Astrocyte (in vitro differentiated cells and primary cell): ENCODE results near the gene ZNF525. TPM values are rescaled to one million over a fixed set of nuclear protein-coding genes. Genes with fewer than 3 reads are reported as not detected.

ENCODE experiments used
- DNase-seq: peaks from one replicate; pipeline ENCODE4 v3.0.0-alpha.2; 2010; ENCODE audit warnings: low read depth
- FAIRE-seq: peaks from 2 replicates; lab custom pipeline; 2011; peaks lifted over from hg19 to GRCh38; lab: Jason Lieb, UNC
- H2AFZ ChIP-seq: 2 replicates; pipeline ENCODE4 v1.6.0; 2012; ENCODE audit warnings: low read depth, low read length, inconsistent platforms
- H3K27ac ChIP-seq: 2 replicates; pipeline ENCODE4 v1.5.1; 2011; ENCODE audit warnings: low read depth, low read length, inconsistent platforms
- H3K27me3 ChIP-seq: 2 replicates; pipeline ENCODE4 v1.6.0; 2011; ENCODE audit warnings: low read length, inconsistent platforms; ENCODE audit not compliant: insufficient read depth
- H3K36me3 ChIP-seq: 2 replicates; pipeline ENCODE4 v1.5.1; 2011; ENCODE audit warnings: low read length, inconsistent platforms; ENCODE audit not compliant: insufficient read depth
- H3K4me1 ChIP-seq: 2 replicates; pipeline ENCODE4 v1.5.1; 2011; ENCODE audit warnings: low read length, inconsistent platforms; ENCODE audit not compliant: insufficient read depth
- H3K4me2 ChIP-seq: 2 replicates; pipeline ENCODE4 v1.6.0; 2012; ENCODE audit warnings: low read length, inconsistent platforms
- H3K4me3 ChIP-seq: 2 replicates; pipeline ENCODE4 v1.5.1; 2011; ENCODE audit warnings: low read depth, mild to moderate bottlenecking, low read length, inconsistent platforms; ENCODE audit not compliant: insufficient read depth
- H3K79me2 ChIP-seq: 2 replicates; pipeline ENCODE4 v1.6.0; 2012; ENCODE audit warnings: mild to moderate bottlenecking, low read length, inconsistent platforms; ENCODE audit not compliant: insufficient read depth
- H3K9ac ChIP-seq: 2 replicates; pipeline ENCODE4 v1.6.0; 2012; ENCODE audit warnings: mild to moderate bottlenecking, low read length, inconsistent platforms
- H3K9me3 ChIP-seq: 2 replicates; pipeline ENCODE4 v1.5.1; 2012; ENCODE audit warnings: low read depth, mild to moderate bottlenecking, low read length, inconsistent platforms; ENCODE audit not compliant: insufficient read depth
- H4K20me1 ChIP-seq: 2 replicates; pipeline ENCODE4 v1.6.0; 2012; ENCODE audit warnings: low read length, inconsistent platforms; ENCODE audit not compliant: insufficient read depth
- H3K27ac Mint-ChIP-seq: one replicate; pipeline ENCODE4 v1.8.0; 2021; ENCODE audit warnings: mild to moderate bottlenecking, mixed read lengths; ENCODE audit not compliant: unreplicated experiment
- H3K27me3 Mint-ChIP-seq: one replicate; pipeline ENCODE4 v1.8.0; 2021; ENCODE audit warnings: low read depth, mixed read lengths; ENCODE audit not compliant: unreplicated experiment
- H3K36me3 Mint-ChIP-seq: one replicate; pipeline ENCODE4 v1.8.0; 2021; ENCODE audit warnings: low read depth, mixed read lengths; ENCODE audit not compliant: unreplicated experiment
- H3K4me1 Mint-ChIP-seq: one replicate; pipeline ENCODE4 v1.8.0; 2021; ENCODE audit warnings: low read depth, mixed read lengths; ENCODE audit not compliant: unreplicated experiment
- H3K4me3 Mint-ChIP-seq: one replicate; pipeline ENCODE4 v1.8.0; 2021; ENCODE audit warnings: mild to moderate bottlenecking, moderate library complexity, mixed read lengths; ENCODE audit not compliant: unreplicated experiment
- H3K9me3 Mint-ChIP-seq: one replicate; pipeline ENCODE4 v1.8.0; 2021; ENCODE audit warnings: mild to moderate bottlenecking, mixed read lengths; ENCODE audit not compliant: unreplicated experiment
- EZH2 ChIP-seq: IDR thresholded peaks from 2 replicates; pipeline ENCODE4 v1.6.1; 2012; ENCODE audit warnings: mild to moderate bottlenecking, low read length, inconsistent platforms; ENCODE audit not compliant: insufficient read depth
- total RNA-seq: library from RNA; stranded (reverse); gene quantifications from 2 replicates; pipeline ENCODE4 v1.2.1, GENCODE V29; 2021
- TF ChIP-seq, protein P1 (sequence below): IDR thresholded peaks from 2 replicates; pipeline ENCODE4 v1.5.1; 2011; ENCODE audit warnings: low read depth, mild to moderate bottlenecking, inconsistent platforms, low read length, moderate library complexity; ENCODE audit not compliant: insufficient read depth

ZNF525 gene
- total RNA-seq, 1 donor from 2014 or later, result 7.1 TPM

DNA sequence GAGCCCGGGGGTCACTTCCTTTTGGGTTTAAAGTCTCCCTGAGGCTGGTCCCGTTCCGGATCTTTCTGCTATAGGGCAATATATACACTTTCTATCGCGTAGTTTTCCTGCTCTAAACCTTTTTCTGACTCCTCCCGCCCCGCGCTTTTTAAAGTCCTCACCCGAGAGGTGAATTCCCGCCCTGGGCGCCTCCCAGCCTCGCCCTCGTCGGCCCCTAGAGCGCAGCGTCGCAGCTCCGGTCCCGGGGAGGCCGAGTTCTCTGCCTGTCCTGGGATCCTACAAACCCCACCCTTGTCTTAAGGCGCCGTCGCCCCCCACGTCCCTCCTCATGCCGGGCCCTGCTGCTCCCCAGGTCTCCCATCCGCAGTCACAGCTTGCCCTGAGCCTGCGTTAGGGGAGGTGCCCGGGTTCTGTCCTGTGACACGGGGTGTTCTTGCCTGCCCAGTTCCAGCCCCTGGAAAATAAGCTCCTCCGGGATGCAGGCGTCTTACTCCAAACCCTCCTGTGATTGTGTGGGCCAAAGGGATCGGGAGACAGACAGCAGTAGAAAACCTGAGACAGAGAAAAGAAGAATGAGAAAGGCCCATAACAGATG lies 491 bp downstream of the ZNF525 start:
- H3K4me1 ChIP-seq, result no peaks in the 10 kb centered on the region
- peak overlapping the region; percentile 76 for H3K9ac ChIP-seq
- no peaks in the 10 kb centered on the region for H4K20me1 ChIP-seq
- H3K9me3 Mint-ChIP-seq, result peaks cover 2% of the 10 kb centered on the region
- peak overlapping the region; percentile 75 for H3K27ac Mint-ChIP-seq
- H3K27ac ChIP-seq, result no peak overlapping the region
- H3K36me3 ChIP-seq, result no peaks in the 10 kb centered on the region
- H3K36me3 Mint-ChIP-seq, result peaks cover 3% of the 10 kb centered on the region
- peak; percentile 0 for DNase-seq
- no peaks in the 10 kb centered on the region for H3K4me1 Mint-ChIP-seq
- no peak for FAIRE-seq
- H3K4me2 ChIP-seq, result peak overlapping the region; percentile 96
- peak overlapping the region; percentile 98 for H2AFZ ChIP-seq
- H3K4me3 Mint-ChIP-seq, result peak overlapping the region; percentile 96
- H3K27me3 Mint-ChIP-seq, result no peaks in the 10 kb centered on the region
- H3K27me3 ChIP-seq, result no peaks in the 10 kb centered on the region
- no peaks in the 10 kb centered on the region for H3K79me2 ChIP-seq
- TF ChIP-seq, protein P1, sequence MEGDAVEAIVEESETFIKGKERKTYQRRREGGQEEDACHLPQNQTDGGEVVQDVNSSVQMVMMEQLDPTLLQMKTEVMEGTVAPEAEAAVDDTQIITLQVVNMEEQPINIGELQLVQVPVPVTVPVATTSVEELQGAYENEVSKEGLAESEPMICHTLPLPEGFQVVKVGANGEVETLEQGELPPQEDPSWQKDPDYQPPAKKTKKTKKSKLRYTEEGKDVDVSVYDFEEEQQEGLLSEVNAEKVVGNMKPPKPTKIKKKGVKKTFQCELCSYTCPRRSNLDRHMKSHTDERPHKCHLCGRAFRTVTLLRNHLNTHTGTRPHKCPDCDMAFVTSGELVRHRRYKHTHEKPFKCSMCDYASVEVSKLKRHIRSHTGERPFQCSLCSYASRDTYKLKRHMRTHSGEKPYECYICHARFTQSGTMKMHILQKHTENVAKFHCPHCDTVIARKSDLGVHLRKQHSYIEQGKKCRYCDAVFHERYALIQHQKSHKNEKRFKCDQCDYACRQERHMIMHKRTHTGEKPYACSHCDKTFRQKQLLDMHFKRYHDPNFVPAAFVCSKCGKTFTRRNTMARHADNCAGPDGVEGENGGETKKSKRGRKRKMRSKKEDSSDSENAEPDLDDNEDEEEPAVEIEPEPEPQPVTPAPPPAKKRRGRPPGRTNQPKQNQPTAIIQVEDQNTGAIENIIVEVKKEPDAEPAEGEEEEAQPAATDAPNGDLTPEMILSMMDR, result no peak
- TF ChIP-seq EZH2, result no peak
- peak overlapping the region; percentile 64 for H3K4me3 ChIP-seq
- H3K9me3 ChIP-seq, result no peaks in the 10 kb centered on the region

- H4K20me1 ChIP-seq, result no peaks in the 10 kb centered on the region
- Mint-ChIP-seq H3K9me3 (peaks cover 6% of the 10 kb centered on the region), H3K4me1 (no peaks in the 10 kb centered on the region), H3K36me3 (peaks cover 34% of the 10 kb centered on the region), H3K27me3 (no peaks in the 10 kb centered on the region), H3K27ac (no peak overlapping the region), H3K4me3 (no peak overlapping the region)
- H3K27me3 ChIP-seq, result no peaks in the 10 kb centered on the region
- no peak overlapping the region for H3K9ac ChIP-seq
- H3K4me3 ChIP-seq, result no peak overlapping the region
- H3K9me3 ChIP-seq, result no peaks in the 10 kb centered on the region
- H3K36me3 ChIP-seq, result no peaks in the 10 kb centered on the region
- no peaks in the 10 kb centered on the region for H3K4me1 ChIP-seq
- FAIRE-seq, result no peak
- H3K27ac ChIP-seq, result no peak overlapping the region
- DNase-seq, result no peak
- TF ChIP-seq, protein P1, result no peak
- no peak for TF ChIP-seq EZH2
- H2AFZ ChIP-seq, result no peak overlapping the region
- H3K4me2 ChIP-seq, result no peak overlapping the region
- no peaks in the 10 kb centered on the region for H3K79me2 ChIP-seq
Measured at GRCh38 chr19:53372196-53372595, 6.7 kb downstream of the ZNF525 start.

DNA sequence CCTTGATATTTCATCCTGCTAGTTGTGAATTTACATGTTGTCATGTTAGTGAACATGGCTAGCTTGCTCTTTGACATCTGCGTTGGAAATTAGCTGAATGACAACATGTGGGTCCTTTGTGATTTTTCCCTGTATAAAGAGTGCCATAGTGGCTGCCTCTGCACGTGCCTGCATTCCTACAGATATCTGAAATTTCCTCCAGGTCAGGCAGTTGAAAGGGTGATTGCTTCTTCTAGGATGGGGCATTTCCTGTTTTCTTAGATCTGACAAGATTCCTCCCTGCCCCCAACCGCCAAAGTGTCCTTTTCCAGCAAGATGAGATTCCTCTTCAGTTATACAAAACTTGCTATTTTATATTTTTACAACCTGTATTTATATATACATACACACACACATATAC lies 8.8 kb downstream of the ZNF525 start:
- no peak for FAIRE-seq
- no peak overlapping the region for H3K9ac ChIP-seq
- no peak for TF ChIP-seq EZH2
- TF ChIP-seq, protein P1, result no peak
- Mint-ChIP-seq H3K27me3 (no peaks in the 10 kb centered on the region), H3K27ac (no peak overlapping the region), H3K4me1 (no peaks in the 10 kb centered on the region), H3K9me3 (peaks cover 16% of the 10 kb centered on the region), H3K4me3 (no peak overlapping the region), H3K36me3 (peaks cover 52% of the 10 kb centered on the region)
- no peaks in the 10 kb centered on the region for H4K20me1 ChIP-seq
- no peak overlapping the region for H3K27ac ChIP-seq
- no peaks in the 10 kb centered on the region for H3K36me3 ChIP-seq
- no peak overlapping the region for H3K4me3 ChIP-seq
- no peak overlapping the region for H2AFZ ChIP-seq
- H3K9me3 ChIP-seq, result no peaks in the 10 kb centered on the region
- DNase-seq, result no peak
- no peaks in the 10 kb centered on the region for H3K79me2 ChIP-seq
- no peaks in the 10 kb centered on the region for H3K27me3 ChIP-seq
- H3K4me1 ChIP-seq, result no peaks in the 10 kb centered on the region
- H3K4me2 ChIP-seq, result no peak overlapping the region
